Measurements from ENCODE around the gene VGLL4. TPM values are rescaled to one million over a fixed set of nuclear protein-coding genes. Genes with fewer than 3 reads are reported as not detected.

The VGLL4 gene
- total RNA-seq, 1 experiment from 2014 or later: 46.3 TPM

DNA sequence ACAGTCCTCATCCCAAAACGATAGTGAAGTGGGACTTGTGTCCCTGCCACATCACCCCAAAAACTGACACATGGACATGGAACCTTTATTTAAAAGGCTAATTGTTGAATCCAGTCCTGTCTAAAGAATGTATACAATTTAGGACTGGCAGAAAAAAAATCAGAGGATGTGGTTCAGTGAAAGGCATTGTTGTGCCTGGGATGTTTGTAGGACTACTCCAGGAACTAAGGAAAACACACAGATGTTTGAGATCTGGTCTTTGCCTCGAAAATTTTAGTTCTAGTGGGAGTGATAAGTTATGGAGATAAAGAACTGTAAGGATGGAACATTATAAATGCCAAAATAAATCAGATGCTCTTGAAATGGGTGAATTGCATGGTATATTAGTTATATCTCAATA, 27.2 kb downstream of the VGLL4 start:
- no peak overlapping the region for H2AFZ ChIP-seq (ENCODE audit: low read length)
- H3F3A ChIP-seq (ENCODE audit: low read length, unreplicated experiment): no peaks in the 10 kb centered on the region
- CTCF ChIA-PET: no interaction called here
- DNase-seq (no peak), ATAC-seq (no peak)
- POLR2A ChIA-PET (ENCODE audit: unreplicated experiment): no interaction called here
- peaks cover 37% of the 10 kb centered on the region; the same call in 1 of the 2 replicates for H4K20me1 ChIP-seq (ENCODE audit: low read length)
- H3K4me2 ChIP-seq (ENCODE audit: low read length): no peak overlapping the region
- H3K79me2 ChIP-seq (ENCODE audit: low read length): peaks cover 99% of the 10 kb centered on the region
- BruUV-seq (replicated peaks): no TSS peak
- intact Hi-C loops (cut with micrococcal nuclease): no loop called here
- no peaks in the 10 kb centered on the region for H3K36me3 ChIP-seq (ENCODE audit: low read depth, low read length)
- no peaks in the 10 kb centered on the region for H3K4me1 ChIP-seq (ENCODE audit: insufficient read depth, low read length)
- H3K9me2 ChIP-seq (replicated peaks; ENCODE audit: low read length): no peaks in the 10 kb centered on the region
- no peak for TF ChIP-seq EZH2phosphoT487 (IDR thresholded peaks at IDR 0.05; ENCODE audit: borderline replicate concordance, low read length)
- no peak for TF ChIP-seq EZH2 (IDR thresholded peaks at IDR 0.05; ENCODE audit: low read length, unreplicated experiment)
- H3K27me3 ChIP-seq (ENCODE audit: low read length): no peaks in the 10 kb centered on the region
- H3K4me3 ChIP-seq (ENCODE audit: low read length): no peak overlapping the region
- no peaks in the 10 kb centered on the region for H3K9me3 ChIP-seq (ENCODE audit: low read length)
- no peak overlapping the region for H3K9ac ChIP-seq (ENCODE audit: low read length)
- no peak overlapping the region for H3K27ac ChIP-seq (ENCODE audit: low read length)

DNA sequence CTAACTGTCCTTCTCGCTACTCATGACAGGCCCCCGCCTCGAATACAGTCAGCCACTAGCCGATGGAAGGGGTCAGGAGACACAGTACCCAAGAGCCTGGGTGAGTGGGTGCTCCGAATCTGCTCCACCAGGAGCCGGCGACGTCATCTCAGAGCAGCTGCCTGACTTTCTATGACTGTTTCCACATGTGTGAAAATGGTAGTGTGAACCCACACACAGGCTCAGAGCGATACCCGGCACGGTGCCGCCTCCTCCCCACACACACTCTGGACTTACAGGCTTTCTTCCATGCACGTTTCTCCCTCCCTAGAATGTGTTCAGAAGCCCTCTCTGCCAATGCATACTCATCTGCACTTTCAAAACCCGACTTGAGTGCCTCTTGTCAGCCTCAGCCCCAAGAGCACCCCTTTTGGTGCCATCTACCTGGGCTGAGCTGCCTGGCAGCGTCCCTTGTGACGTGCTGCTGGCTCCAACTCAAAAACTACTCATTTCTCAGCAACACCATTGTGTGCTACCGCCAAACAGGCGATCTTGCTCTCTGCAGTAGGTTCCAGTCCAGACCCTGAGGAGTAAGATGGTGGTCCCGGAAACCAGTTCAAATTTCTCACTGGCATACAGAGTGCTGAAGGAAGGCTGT, 29.7 kb downstream of the VGLL4 start:
- no peak for ATAC-seq
- POLR2A ChIA-PET (ENCODE audit: unreplicated experiment): interaction anchor here (0.5 kb wide), 1 partner anchor 48 kb away, joined by 4 read pairs; no protein-coding TSS in a partner anchor
- peaks cover 24% of the 10 kb centered on the region for H4K20me1 ChIP-seq (ENCODE audit: low read length)

DNA sequence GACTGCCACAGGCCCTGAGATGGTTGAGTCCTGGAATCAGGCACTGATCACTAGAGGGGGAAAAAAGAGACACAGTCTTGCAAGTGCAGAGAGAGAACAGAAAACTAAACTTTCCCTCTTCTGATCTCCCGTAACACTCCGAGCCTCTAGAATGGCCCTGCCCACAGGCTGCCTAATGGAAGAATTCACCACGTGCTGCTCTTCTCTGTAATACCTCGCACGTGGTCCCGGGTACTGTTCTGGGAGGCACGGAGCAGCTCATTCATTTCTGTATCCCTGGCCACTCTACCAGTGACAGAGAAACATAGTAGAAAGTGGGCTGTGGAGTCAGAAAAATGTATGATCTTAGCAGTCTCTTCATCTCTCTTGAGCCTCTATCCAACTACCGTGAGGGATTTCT, 30.4 kb downstream of the VGLL4 start:
- POLR2A ChIA-PET (ENCODE audit: unreplicated experiment): interaction anchor here (0.5 kb wide), 1 partner anchor 49 kb away, joined by 4 read pairs; no protein-coding TSS in a partner anchor
- no peak for TF ChIP-seq EZH2 (IDR thresholded peaks at IDR 0.05; ENCODE audit: low read length, unreplicated experiment)
- TF ChIP-seq EZH2phosphoT487 (IDR thresholded peaks at IDR 0.05; ENCODE audit: borderline replicate concordance, low read length): no peak
- TF ChIP-seq, protein P1, sequence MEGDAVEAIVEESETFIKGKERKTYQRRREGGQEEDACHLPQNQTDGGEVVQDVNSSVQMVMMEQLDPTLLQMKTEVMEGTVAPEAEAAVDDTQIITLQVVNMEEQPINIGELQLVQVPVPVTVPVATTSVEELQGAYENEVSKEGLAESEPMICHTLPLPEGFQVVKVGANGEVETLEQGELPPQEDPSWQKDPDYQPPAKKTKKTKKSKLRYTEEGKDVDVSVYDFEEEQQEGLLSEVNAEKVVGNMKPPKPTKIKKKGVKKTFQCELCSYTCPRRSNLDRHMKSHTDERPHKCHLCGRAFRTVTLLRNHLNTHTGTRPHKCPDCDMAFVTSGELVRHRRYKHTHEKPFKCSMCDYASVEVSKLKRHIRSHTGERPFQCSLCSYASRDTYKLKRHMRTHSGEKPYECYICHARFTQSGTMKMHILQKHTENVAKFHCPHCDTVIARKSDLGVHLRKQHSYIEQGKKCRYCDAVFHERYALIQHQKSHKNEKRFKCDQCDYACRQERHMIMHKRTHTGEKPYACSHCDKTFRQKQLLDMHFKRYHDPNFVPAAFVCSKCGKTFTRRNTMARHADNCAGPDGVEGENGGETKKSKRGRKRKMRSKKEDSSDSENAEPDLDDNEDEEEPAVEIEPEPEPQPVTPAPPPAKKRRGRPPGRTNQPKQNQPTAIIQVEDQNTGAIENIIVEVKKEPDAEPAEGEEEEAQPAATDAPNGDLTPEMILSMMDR (conservative IDR thresholded peaks at IDR 0.05; ENCODE audit: low read depth, low read length): no peak
- Histone ChIP-seq H3F3A (ENCODE audit: low read length, unreplicated experiment) (no peaks in the 10 kb centered on the region), H4K20me1 (ENCODE audit: low read length) (peaks cover 24% of the 10 kb centered on the region), H3K4me1 (ENCODE audit: insufficient read depth, low read length) (no peaks in the 10 kb centered on the region), H3K27me3 (ENCODE audit: low read length) (no peaks in the 10 kb centered on the region), H3K9me2 (replicated peaks; ENCODE audit: low read length) (no peaks in the 10 kb centered on the region), H3K79me2 (ENCODE audit: low read length) (peaks cover 99% of the 10 kb centered on the region), H3K27ac (ENCODE audit: low read length) (no peak overlapping the region), H3K9me3 (ENCODE audit: low read length) (no peaks in the 10 kb centered on the region), H2AFZ (ENCODE audit: low read length) (no peak overlapping the region), H3K9ac (ENCODE audit: low read length) (no peak overlapping the region), H3K36me3 (ENCODE audit: low read depth, low read length) (no peaks in the 10 kb centered on the region), H3K4me3 (ENCODE audit: low read length) (no peak overlapping the region), H3K4me2 (ENCODE audit: low read length) (no peak overlapping the region)
- no TSS peak for BruUV-seq (replicated peaks)
- DNase-seq: no peak
- ATAC-seq: no peak
- CTCF ChIA-PET: no interaction called here
- intact Hi-C loops (cut with micrococcal nuclease): no loop called here

More for the DNA sequence above, 29.7 kb downstream of the VGLL4 start:
- no peak for TF ChIP-seq EZH2phosphoT487 (IDR thresholded peaks at IDR 0.05; ENCODE audit: borderline replicate concordance, low read length)
- no peak for TF ChIP-seq EZH2 (IDR thresholded peaks at IDR 0.05; ENCODE audit: low read length, unreplicated experiment)
- TF ChIP-seq, protein P1 (conservative IDR thresholded peaks at IDR 0.05; ENCODE audit: low read depth, low read length): no peak
- Histone ChIP-seq H3K27ac (ENCODE audit: low read length) (no peak overlapping the region), H3F3A (ENCODE audit: low read length, unreplicated experiment) (no peaks in the 10 kb centered on the region), H3K4me3 (ENCODE audit: low read length) (no peak overlapping the region), H3K9me2 (replicated peaks; ENCODE audit: low read length) (no peaks in the 10 kb centered on the region), H3K4me2 (ENCODE audit: low read length) (no peak overlapping the region), H3K4me1 (ENCODE audit: insufficient read depth, low read length) (no peaks in the 10 kb centered on the region), H3K27me3 (ENCODE audit: low read length) (no peaks in the 10 kb centered on the region), H2AFZ (ENCODE audit: low read length) (no peak overlapping the region), H3K36me3 (ENCODE audit: low read depth, low read length) (no peaks in the 10 kb centered on the region), H3K9me3 (ENCODE audit: low read length) (no peaks in the 10 kb centered on the region), H3K79me2 (ENCODE audit: low read length) (peaks cover 99% of the 10 kb centered on the region), H3K9ac (ENCODE audit: low read length) (no peak overlapping the region)
- intact Hi-C loops (cut with micrococcal nuclease): no loop called here
- DNase-seq: no peak
- CTCF ChIA-PET: no interaction called here
- no TSS peak for BruUV-seq (replicated peaks)

Measured in PC-3 (cell line).